Neural progenitor cell (in vitro differentiated cells): ENCODE data around the gene FGF22. TPM values are rescaled to one million over a fixed set of nuclear protein-coding genes. Genes with fewer than 3 reads are reported as not detected.

Experiments used
- DNase-seq: peaks from one replicate; pipeline ENCODE4 v3.0.0-alpha.2; 2016; ENCODE audit warnings: low spot score
- H2AFZ ChIP-seq: fragments of 200-600 bp; sonication (generic); replicated peaks from 2 replicates; pipeline ENCODE4 v1.6.1; 2016; ENCODE audit warnings: antibody characterized with exemption
- H3F3A ChIP-seq: fragments of 200-600 bp; sonication (generic); 2 replicates; pipeline ENCODE4 v1.6.1; 2016; ENCODE audit warnings: antibody characterized with exemption, low read depth
- H3K27ac ChIP-seq: fragments of 200-600 bp; sonication (generic); 2 replicates; pipeline ENCODE4 v1.5.1; 2016; ENCODE audit warnings: mild to moderate bottlenecking
- H3K27me3 ChIP-seq: fragments of 200-600 bp; sonication (generic); 2 replicates; pipeline ENCODE4 v1.6.1; 2016; ENCODE audit warnings: mild to moderate bottlenecking, moderate library complexity
- H3K36me3 ChIP-seq: fragments of 200-600 bp; sonication (generic); 2 replicates; pipeline ENCODE4 v1.5.1; 2016
- H3K4me1 ChIP-seq: fragments of 200-600 bp; sonication (generic); 2 replicates; pipeline ENCODE4 v1.6.1; 2016; ENCODE audit warnings: mixed run types
- H3K4me2 ChIP-seq: fragments of 200-600 bp; sonication (generic); 2 replicates; pipeline ENCODE4 v1.6.1; 2016
- H3K4me3 ChIP-seq: fragments of 200-600 bp; sonication (generic); 2 replicates; pipeline ENCODE4 v1.5.1; 2016
- H3K79me2 ChIP-seq: fragments of 200-600 bp; sonication (generic); 2 replicates; pipeline ENCODE4 v1.6.1; 2016; ENCODE audit warnings: low read depth
- H3K9ac ChIP-seq: fragments of 200-600 bp; sonication (generic); 2 replicates; pipeline ENCODE4 v1.6.1; 2016
- H3K9me3 ChIP-seq: fragments of 200-600 bp; sonication (generic); 2 replicates; pipeline ENCODE4 v1.5.1; 2016; ENCODE audit warnings: low read depth
- H4K20me1 ChIP-seq: fragments of 200-600 bp; sonication (generic); 2 replicates; pipeline ENCODE4 v1.6.1; 2016; ENCODE audit warnings: low read depth
- H3K27ac Mint-ChIP-seq: 3 replicates; pipeline ENCODE4 v1.8.0; 2021; ENCODE audit warnings: mixed read lengths
- H3K27me3 Mint-ChIP-seq: 2 replicates; pipeline ENCODE4 v1.8.0; 2022; ENCODE audit warnings: low read depth, mild to moderate bottlenecking, inconsistent platforms, moderate library complexity, mixed read lengths; ENCODE audit not compliant: insufficient read depth
- H3K36me3 Mint-ChIP-seq: 3 replicates; pipeline ENCODE4 v1.8.0; 2021; ENCODE audit warnings: mixed read lengths
- H3K4me1 Mint-ChIP-seq: 3 replicates; pipeline ENCODE4 v1.8.0; 2021; ENCODE audit warnings: mixed read lengths
- H3K4me3 Mint-ChIP-seq: 3 replicates; pipeline ENCODE4 v1.8.0; 2021; ENCODE audit warnings: mild to moderate bottlenecking, moderate library complexity, mixed read lengths
- H3K9me3 Mint-ChIP-seq: 3 replicates; pipeline ENCODE4 v1.8.0; 2020; ENCODE audit warnings: mixed read lengths
- CTCF ChIP-seq: fragments of 200-600 bp; sonication (generic); IDR thresholded peaks from 2 replicates; pipeline ENCODE4 v1.5.1; 2017; ENCODE audit warnings: antibody characterized with exemption, mild to moderate bottlenecking
- EZH2 ChIP-seq: fragments of 200-600 bp; sonication (generic); IDR thresholded peaks from 2 replicates; pipeline ENCODE4 v1.6.1; 2017; ENCODE audit warnings: antibody characterized with exemption, mild to moderate bottlenecking, moderate library complexity
- EZH2phosphoT487 ChIP-seq: fragments of 200-600 bp; sonication (generic); IDR thresholded peaks from 2 replicates; pipeline ENCODE4 v1.6.1; 2017; ENCODE audit warnings: antibody characterized with exemption
- total RNA-seq: library from RNA; depleted of rRNA; stranded (reverse); fragments of >200 nt; gene quantifications from 2 replicates; pipeline ENCODE4 v1.2.3, GENCODE V29; 2015; ENCODE audit warnings: low replicate concordance

The FGF22 gene
- total RNA-seq, 1 donor from 2014 or later: not detected

- Mint-ChIP-seq H3K9me3 (no peaks in the 10 kb centered on the region), H3K4me1 (peaks cover 15% of the 10 kb centered on the region), H3K36me3 (peaks cover 19% of the 10 kb centered on the region), H3K27me3 (peaks cover 4% of the 10 kb centered on the region), H3K27ac (no peak overlapping the region), H3K4me3 (no peak overlapping the region)
- H3K79me2 ChIP-seq: no peaks in the 10 kb centered on the region
- no peak overlapping the region for H2AFZ ChIP-seq
- no peak for DNase-seq
- no peaks in the 10 kb centered on the region for H3K36me3 ChIP-seq
- H3F3A ChIP-seq: no peaks in the 10 kb centered on the region
- H3K27me3 ChIP-seq: no peaks in the 10 kb centered on the region
- H3K4me1 ChIP-seq: no peaks in the 10 kb centered on the region
- H3K27ac ChIP-seq: no peak overlapping the region
- TF ChIP-seq EZH2phosphoT487: no peak
- H3K4me2 ChIP-seq: no peak overlapping the region
- no peak overlapping the region for H3K4me3 ChIP-seq
- H3K9me3 ChIP-seq: no peaks in the 10 kb centered on the region
- H4K20me1 ChIP-seq: peaks cover 14% of the 10 kb centered on the region
- no peak overlapping the region for H3K9ac ChIP-seq
These were observed 17.0 kb upstream of the FGF22 start for GRCh38 chr19:622666-623065.

GRCh38 chr19:623175-623916 is 16.3 kb upstream of the FGF22 start:
- peak overlapping the region; percentile 33 for H3K4me3 Mint-ChIP-seq
- H3K9ac ChIP-seq: no peak overlapping the region
- H3K4me1 ChIP-seq: no peaks in the 10 kb centered on the region
- H3K79me2 ChIP-seq: no peaks in the 10 kb centered on the region
- H3K27ac Mint-ChIP-seq: peak overlapping the region; percentile 37
- no peaks in the 10 kb centered on the region for H3F3A ChIP-seq
- no peak overlapping the region for H2AFZ ChIP-seq
- peaks cover 21% of the 10 kb centered on the region for H3K36me3 Mint-ChIP-seq
- TF ChIP-seq EZH2phosphoT487 (no peak), EZH2 (no peak), CTCF (no peak)
- no peak overlapping the region for H3K4me3 ChIP-seq
- no peaks in the 10 kb centered on the region for H3K9me3 ChIP-seq
- no peaks in the 10 kb centered on the region for H3K9me3 Mint-ChIP-seq
- H3K4me1 Mint-ChIP-seq: peaks cover 15% of the 10 kb centered on the region
- no peak overlapping the region for H3K4me2 ChIP-seq
- H3K27ac ChIP-seq: no peak overlapping the region
- no peak for DNase-seq
- peaks cover 6% of the 10 kb centered on the region for H3K27me3 Mint-ChIP-seq
- no peaks in the 10 kb centered on the region for H3K27me3 ChIP-seq
- H4K20me1 ChIP-seq: peaks cover 17% of the 10 kb centered on the region
- no peaks in the 10 kb centered on the region for H3K36me3 ChIP-seq

GRCh38 chr19:623974-624373 is 15.7 kb upstream of the FGF22 start:
- no peak overlapping the region for H2AFZ ChIP-seq
- Mint-ChIP-seq H3K9me3 (no peaks in the 10 kb centered on the region), H3K27ac (peak overlapping the region; percentile 78), H3K4me1 (peaks cover 16% of the 10 kb centered on the region), H3K4me3 (peak overlapping the region; percentile 33), H3K36me3 (peaks cover 23% of the 10 kb centered on the region), H3K27me3 (peaks cover 6% of the 10 kb centered on the region)
- TF ChIP-seq CTCF: no peak
- no peaks in the 10 kb centered on the region for H3F3A ChIP-seq
- H3K79me2 ChIP-seq: no peaks in the 10 kb centered on the region
- no peaks in the 10 kb centered on the region for H3K9me3 ChIP-seq
- H3K36me3 ChIP-seq: no peaks in the 10 kb centered on the region
- peaks cover 22% of the 10 kb centered on the region for H4K20me1 ChIP-seq
- DNase-seq: peak; percentile 29
- no peak overlapping the region for H3K4me3 ChIP-seq
- no peak overlapping the region for H3K27ac ChIP-seq
- H3K9ac ChIP-seq: no peak overlapping the region
- H3K4me1 ChIP-seq: no peaks in the 10 kb centered on the region
- H3K27me3 ChIP-seq: no peaks in the 10 kb centered on the region
- H3K4me2 ChIP-seq: no peak overlapping the region

GRCh38 chr19:624433-625109 is 15.1 kb upstream of the FGF22 start:
- H3K27ac ChIP-seq: no peak overlapping the region
- H3K27me3 ChIP-seq: no peaks in the 10 kb centered on the region
- H3F3A ChIP-seq: no peaks in the 10 kb centered on the region
- H3K4me1 ChIP-seq: no peaks in the 10 kb centered on the region
- no peak overlapping the region for H3K4me2 ChIP-seq
- DNase-seq: no peak
- Mint-ChIP-seq H3K4me1 (peaks cover 17% of the 10 kb centered on the region), H3K9me3 (no peaks in the 10 kb centered on the region), H3K27me3 (peaks cover 6% of the 10 kb centered on the region), H3K4me3 (no peak overlapping the region), H3K36me3 (peaks cover 26% of the 10 kb centered on the region), H3K27ac (no peak overlapping the region)
- TF ChIP-seq EZH2phosphoT487 (no peak), CTCF (no peak), EZH2 (no peak)
- no peaks in the 10 kb centered on the region for H3K79me2 ChIP-seq
- H3K9ac ChIP-seq: no peak overlapping the region
- no peak overlapping the region for H2AFZ ChIP-seq
- H4K20me1 ChIP-seq: peaks cover 22% of the 10 kb centered on the region
- no peaks in the 10 kb centered on the region for H3K9me3 ChIP-seq
- H3K36me3 ChIP-seq: no peaks in the 10 kb centered on the region
- H3K4me3 ChIP-seq: no peak overlapping the region
